ENCODE data around the gene PLAC9. TPM values are rescaled to one million over a fixed set of nuclear protein-coding genes. Genes with fewer than 3 reads are reported as not detected.
A peak's percentile ranks its signal among the peaks of the same experiment; 100 is the strongest.
"Not testable (repeated sequence)": the region's sequence is repeated elsewhere in the genome, so short reads cannot be mapped to it uniquely, and the experiment has no call there.

The PLAC9 gene
- total and polyA plus RNA-seq, 7 experiments from 2014 or later: not detected

DNA sequence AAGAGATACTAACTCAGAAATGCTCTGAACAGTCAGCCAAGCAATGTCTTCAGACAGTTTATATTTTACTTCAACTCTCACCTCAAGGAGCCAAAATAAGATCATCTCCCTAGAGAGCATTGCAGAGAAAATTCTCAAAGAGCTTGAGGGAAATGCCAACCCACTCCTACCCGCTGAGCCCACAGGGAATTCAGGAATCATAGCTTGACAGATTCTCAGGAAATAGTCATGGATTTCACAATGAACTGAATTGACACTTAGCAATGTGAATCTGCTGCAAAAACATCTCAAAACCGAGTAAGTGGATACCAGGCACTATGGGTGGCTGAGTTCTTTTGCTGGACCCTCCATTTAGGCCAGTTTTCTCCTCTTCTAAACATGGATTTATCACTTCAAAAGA lies 9.8 kb upstream of the PLAC9 start:
- H3K9me3 Mint-ChIP-seq: no peaks in the 10 kb centered on the region
- H3K4me3 ChIP-seq (ENCODE audit: low read length): no peak overlapping the region
- peaks cover 8 to 25% (median 14%) of the 10 kb centered on the region in 5 donors for H3K27me3 Mint-ChIP-seq
- no peaks in the 10 kb centered on the region for H3K4me1 ChIP-seq (ENCODE audit: control insufficient read depth in 2 of 2, insufficient read depth in 2 of 2, low read length in 2 of 2)
- intact Hi-C loops (cut with micrococcal nuclease): no loop called here
- H3K27me3 ChIP-seq (ENCODE audit: control insufficient read depth in 2 of 2, insufficient read depth in 2 of 2, low read length in 2 of 2): no peaks in the 10 kb centered on the region
- DNase-seq (no peak), ATAC-seq (no peak)
- no peaks in the 10 kb centered on the region for H3K36me3 Mint-ChIP-seq
- no peak overlapping the region for H3K27ac ChIP-seq (ENCODE audit: low read depth, low read length)
- H3K4me1 Mint-ChIP-seq: no peaks in the 10 kb centered on the region
- no peaks in the 10 kb centered on the region for H3K36me3 ChIP-seq (ENCODE audit: control insufficient read depth in 2 of 3, insufficient read depth in 3 of 3, low read length in 3 of 3)
- POLR2A ChIA-PET: no interaction called here
- H3K27ac Mint-ChIP-seq: no peak overlapping the region
- no peak overlapping the region for H3K4me3 Mint-ChIP-seq
- CTCF ChIA-PET: no interaction called here
- no peaks in the 10 kb centered on the region for H3K9me3 ChIP-seq (ENCODE audit: control insufficient read depth in 2 of 3, low read length in 3 of 3)

GRCh38 chr10:80126876-80127275 lies 5.7 kb upstream of the PLAC9 start:
- H3K36me3 ChIP-seq (ENCODE audit: control insufficient read depth in 2 of 3, insufficient read depth in 3 of 3, low read length in 3 of 3): no peaks in the 10 kb centered on the region
- peaks cover 0 to 2% (median 0%) of the 10 kb centered on the region in 7 donors for H3K4me1 Mint-ChIP-seq
- no peak overlapping the region for H3K4me3 ChIP-seq (ENCODE audit: low read length)
- no peaks in the 10 kb centered on the region for H3K9me3 Mint-ChIP-seq
- H3K9me3 ChIP-seq (ENCODE audit: control insufficient read depth in 2 of 3, low read length in 3 of 3): no peaks in the 10 kb centered on the region
- ATAC-seq (no peak), DNase-seq (no peak)
- no peak overlapping the region for H3K27ac ChIP-seq (ENCODE audit: low read depth, low read length)
- H3K27ac Mint-ChIP-seq: no peak overlapping the region
- no peaks in the 10 kb centered on the region for H3K27me3 ChIP-seq (ENCODE audit: control insufficient read depth in 2 of 2, insufficient read depth in 2 of 2, low read length in 2 of 2)
- CTCF ChIA-PET: no interaction called here
- H3K4me1 ChIP-seq (ENCODE audit: control insufficient read depth in 2 of 2, insufficient read depth in 2 of 2, low read length in 2 of 2): no peaks in the 10 kb centered on the region
- no peaks in the 10 kb centered on the region for H3K36me3 Mint-ChIP-seq
- H3K27me3 Mint-ChIP-seq: peaks cover 11 to 24% (median 22%) of the 10 kb centered on the region in 5 donors
- intact Hi-C loops (cut with micrococcal nuclease): no loop called here
- H3K4me3 Mint-ChIP-seq: no peak overlapping the region
- POLR2A ChIA-PET: no interaction called here

- Mint-ChIP-seq H3K9me3 (no peaks in the 10 kb centered on the region), H3K36me3 (no peaks in the 10 kb centered on the region), H3K27ac (no peak overlapping the region), H3K4me3 (peak overlapping the region in 1 of 10 donors; percentile 2), H3K27me3 (peaks cover 27 to 45% (median 37%) of the 10 kb centered on the region in 5 donors), H3K4me1 (peaks cover 0 to 7% (median 5%) of the 10 kb centered on the region in 7 donors)
- ChIA-PET CTCF (no interaction called here), POLR2A (no interaction called here)
- ATAC-seq (no peak), DNase-seq (no peak)
- Histone ChIP-seq H3K27ac (ENCODE audit: low read depth, low read length) (no peak overlapping the region), H3K9me3 (ENCODE audit: control insufficient read depth in 2 of 3, low read length in 3 of 3) (no peaks in the 10 kb centered on the region), H3K4me3 (ENCODE audit: low read length) (no peak overlapping the region), H3K27me3 (ENCODE audit: control insufficient read depth in 2 of 2, insufficient read depth in 2 of 2, low read length in 2 of 2) (peaks cover 0 to 3% of the 10 kb centered on the region in 2 donors), H3K36me3 (ENCODE audit: control insufficient read depth in 2 of 3, insufficient read depth in 3 of 3, low read length in 3 of 3) (no peaks in the 10 kb centered on the region), H3K4me1 (ENCODE audit: control insufficient read depth in 2 of 2, insufficient read depth in 2 of 2, low read length in 2 of 2) (no peaks in the 10 kb centered on the region)
- intact Hi-C loops (cut with micrococcal nuclease): loop anchor here in 1 of 2 donors (2.0 kb wide), 1 partner anchor 73 kb away; no protein-coding TSS in a partner anchor
Measured at GRCh38 chr10:80131499-80131901, 1.0 kb upstream of the PLAC9 start.

GRCh38 chr10:80133206-80133605 lies 676 bp downstream of the PLAC9 start:
- H3K36me3 Mint-ChIP-seq: no peaks in the 10 kb centered on the region
- H3K9me3 Mint-ChIP-seq: no peaks in the 10 kb centered on the region
- ChIA-PET CTCF (no interaction called here), POLR2A (no interaction called here)
- Histone ChIP-seq H3K9me3 (ENCODE audit: control insufficient read depth in 2 of 3, low read length in 3 of 3) (no peaks in the 10 kb centered on the region), H3K36me3 (ENCODE audit: control insufficient read depth in 2 of 3, insufficient read depth in 3 of 3, low read length in 3 of 3) (no peaks in the 10 kb centered on the region), H3K4me3 (ENCODE audit: low read length) (no peak overlapping the region), H3K4me1 (ENCODE audit: control insufficient read depth in 2 of 2, insufficient read depth in 2 of 2, low read length in 2 of 2) (no peaks in the 10 kb centered on the region), H3K27ac (ENCODE audit: low read depth, low read length) (no peak overlapping the region), H3K27me3 (ENCODE audit: control insufficient read depth in 2 of 2, insufficient read depth in 2 of 2, low read length in 2 of 2) (peaks cover 0 to 3% of the 10 kb centered on the region in 2 donors)
- ATAC-seq (no peak), DNase-seq (no peak)
- peak overlapping the region in 3 of 10 donors; percentile 2 to 31 (median 2) for H3K4me3 Mint-ChIP-seq
- intact Hi-C loops (cut with micrococcal nuclease): no loop called here
- H3K4me1 Mint-ChIP-seq: peaks cover 0 to 7% (median 5%) of the 10 kb centered on the region in 7 donors
- peak overlapping the region in 1 of 9 donors; percentile 23 for H3K27ac Mint-ChIP-seq
- H3K27me3 Mint-ChIP-seq: peaks cover 29 to 45% (median 33%) of the 10 kb centered on the region in 5 donors

GRCh38 chr10:80133687-80134086 lies 1.2 kb downstream of the PLAC9 start:
- H3K4me3 ChIP-seq (ENCODE audit: low read length); intact Hi-C loops (cut with micrococcal nuclease); CTCF ChIA-PET; H3K27me3 ChIP-seq (ENCODE audit: control insufficient read depth in 2 of 2, insufficient read depth in 2 of 2, low read length in 2 of 2); H3K9me3 Mint-ChIP-seq; H3K27ac Mint-ChIP-seq; DNase-seq; H3K36me3 ChIP-seq (ENCODE audit: control insufficient read depth in 2 of 3, insufficient read depth in 3 of 3, low read length in 3 of 3); H3K4me3 Mint-ChIP-seq; H3K9me3 ChIP-seq (ENCODE audit: control insufficient read depth in 2 of 3, low read length in 3 of 3); H3K4me1 ChIP-seq (ENCODE audit: control insufficient read depth in 2 of 2, insufficient read depth in 2 of 2, low read length in 2 of 2); H3K36me3 Mint-ChIP-seq; H3K27ac ChIP-seq (ENCODE audit: low read depth, low read length); H3K4me1 Mint-ChIP-seq; ATAC-seq; POLR2A ChIA-PET: not testable (repeated sequence)
- H3K27me3 Mint-ChIP-seq: peaks cover 30 to 45% (median 34%) of the 10 kb centered on the region in 5 donors

DNA sequence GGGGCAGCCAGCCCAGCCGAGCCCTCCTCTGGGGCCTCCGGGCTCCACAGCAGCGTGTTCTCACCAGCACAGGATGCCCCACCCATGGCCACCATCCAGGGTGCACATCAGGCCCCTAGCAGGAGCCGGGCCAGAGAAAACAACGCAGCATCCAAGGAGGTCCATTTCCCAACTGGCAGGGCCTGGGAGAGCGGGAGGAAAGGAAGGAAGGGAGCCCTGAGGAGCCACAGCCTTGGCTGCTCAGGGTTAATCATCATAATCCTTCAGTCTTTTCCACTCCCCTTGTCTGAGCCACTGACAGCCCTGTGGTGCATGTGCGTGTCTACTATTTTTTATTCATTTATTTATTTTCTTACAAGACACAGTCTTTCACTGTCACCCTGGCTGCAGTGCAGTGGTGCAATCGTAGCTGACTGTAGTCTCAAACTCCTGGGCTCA lies 3.6 kb downstream of the PLAC9 start:
- Mint-ChIP-seq H3K4me3 (no peak overlapping the region), H3K27ac (no peak overlapping the region), H3K4me1 (peaks cover 0 to 7% (median 4%) of the 10 kb centered on the region in 7 donors), H3K27me3 (peaks cover 26 to 48% (median 33%) of the 10 kb centered on the region in 5 donors), H3K36me3 (no peaks in the 10 kb centered on the region), H3K9me3 (peaks cover 0 to 1% (median 0%) of the 10 kb centered on the region in 11 donors)
- H3K4me3 ChIP-seq (ENCODE audit: low read length): no peak overlapping the region
- no peaks in the 10 kb centered on the region for H3K4me1 ChIP-seq (ENCODE audit: control insufficient read depth in 2 of 2, insufficient read depth in 2 of 2, low read length in 2 of 2)
- H3K27ac ChIP-seq (ENCODE audit: low read depth, low read length): no peak overlapping the region
- DNase-seq (no peak), ATAC-seq (no peak)
- no peaks in the 10 kb centered on the region for H3K36me3 ChIP-seq (ENCODE audit: control insufficient read depth in 2 of 3, insufficient read depth in 3 of 3, low read length in 3 of 3)
- intact Hi-C loops (cut with micrococcal nuclease): no loop called here
- ChIA-PET POLR2A (no interaction called here), CTCF (no interaction called here)
- no peaks in the 10 kb centered on the region for H3K9me3 ChIP-seq (ENCODE audit: control insufficient read depth in 2 of 3, low read length in 3 of 3)
- H3K27me3 ChIP-seq (ENCODE audit: control insufficient read depth in 2 of 2, insufficient read depth in 2 of 2, low read length in 2 of 2): peaks cover 0 to 3% of the 10 kb centered on the region in 2 donors
